PC-3 (cell line): ENCODE results near the gene NUP93.

ENCODE experiments used
- CTCF ChIP-seq: fragments of 300-600 bp; sonication (generic); conservative IDR thresholded peaks from 2 replicates; pipeline ENCODE4 v1.5.1; 2017; ENCODE audit warnings: antibody characterized with exemption, low read depth, mild to moderate bottlenecking, low read length
- EZH2 ChIP-seq: fragments of 300-600 bp; sonication (generic); IDR thresholded peaks from one replicate; pipeline ENCODE4 v1.6.1; 2017; ENCODE audit warnings: antibody characterized with exemption, mild to moderate bottlenecking, low read length; ENCODE audit not compliant: unreplicated experiment

GRCh38 chr16:56783344-56783743, 53.4 kb downstream of the NUP93 start:
- no peak for TF ChIP-seq CTCF
- TF ChIP-seq EZH2: no peak
